PC-3 (cell line): ENCODE results near the gene FSTL5.

Source experiments
- EZH2 ChIP-seq: fragments of 300-600 bp; sonication (generic); IDR thresholded peaks from one replicate; pipeline ENCODE4 v1.6.1; 2017; ENCODE audit warnings: antibody characterized with exemption, mild to moderate bottlenecking, low read length; ENCODE audit not compliant: unreplicated experiment
- EZH2phosphoT487 ChIP-seq: fragments of 300-600 bp; sonication (generic); IDR thresholded peaks from 2 replicates; pipeline ENCODE4 v1.6.1; 2018; ENCODE audit warnings: mild to moderate bottlenecking, antibody characterized with exemption, low read length, borderline replicate concordance
- TF ChIP-seq, protein P1 (sequence below): fragments of 300-600 bp; sonication (generic); conservative IDR thresholded peaks from 2 replicates; pipeline ENCODE4 v1.5.1; 2017; ENCODE audit warnings: antibody characterized with exemption, low read depth, mild to moderate bottlenecking, low read length

DNA sequence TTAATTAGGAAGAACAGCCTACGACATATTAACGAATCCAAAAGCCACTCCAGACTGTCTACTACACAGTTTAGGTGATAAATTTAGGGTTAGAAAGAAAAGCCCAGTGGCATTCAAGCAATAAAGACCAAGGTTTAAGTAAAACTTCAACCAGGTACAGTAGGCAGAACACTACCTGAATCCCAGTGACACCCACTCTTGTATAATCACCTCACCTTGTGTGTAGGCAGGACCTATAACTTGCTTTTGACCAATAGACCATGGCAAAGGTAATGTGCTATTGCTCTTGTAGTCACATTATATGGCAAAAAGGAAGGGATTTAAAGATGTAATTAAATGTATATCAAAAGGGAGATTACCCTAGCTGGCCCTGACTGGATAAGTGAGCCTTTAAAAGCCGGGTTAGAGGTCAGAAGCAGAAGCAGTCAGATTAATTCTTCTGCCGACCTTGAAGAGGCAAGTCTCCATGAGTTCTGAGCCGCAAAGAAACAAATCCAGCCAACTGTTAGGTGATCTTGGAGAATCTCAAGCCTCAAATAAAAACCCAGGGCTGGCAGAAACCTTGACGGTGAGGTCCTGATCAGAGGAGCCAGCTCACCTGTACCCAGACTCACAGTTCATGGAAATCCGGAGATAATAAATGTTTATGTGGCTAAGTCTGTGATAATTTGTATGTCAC, 8.8 kb downstream of the FSTL5 start:
- TF ChIP-seq, protein P1, sequence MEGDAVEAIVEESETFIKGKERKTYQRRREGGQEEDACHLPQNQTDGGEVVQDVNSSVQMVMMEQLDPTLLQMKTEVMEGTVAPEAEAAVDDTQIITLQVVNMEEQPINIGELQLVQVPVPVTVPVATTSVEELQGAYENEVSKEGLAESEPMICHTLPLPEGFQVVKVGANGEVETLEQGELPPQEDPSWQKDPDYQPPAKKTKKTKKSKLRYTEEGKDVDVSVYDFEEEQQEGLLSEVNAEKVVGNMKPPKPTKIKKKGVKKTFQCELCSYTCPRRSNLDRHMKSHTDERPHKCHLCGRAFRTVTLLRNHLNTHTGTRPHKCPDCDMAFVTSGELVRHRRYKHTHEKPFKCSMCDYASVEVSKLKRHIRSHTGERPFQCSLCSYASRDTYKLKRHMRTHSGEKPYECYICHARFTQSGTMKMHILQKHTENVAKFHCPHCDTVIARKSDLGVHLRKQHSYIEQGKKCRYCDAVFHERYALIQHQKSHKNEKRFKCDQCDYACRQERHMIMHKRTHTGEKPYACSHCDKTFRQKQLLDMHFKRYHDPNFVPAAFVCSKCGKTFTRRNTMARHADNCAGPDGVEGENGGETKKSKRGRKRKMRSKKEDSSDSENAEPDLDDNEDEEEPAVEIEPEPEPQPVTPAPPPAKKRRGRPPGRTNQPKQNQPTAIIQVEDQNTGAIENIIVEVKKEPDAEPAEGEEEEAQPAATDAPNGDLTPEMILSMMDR: no peak
- no peak for TF ChIP-seq EZH2
- TF ChIP-seq EZH2phosphoT487: no peak
